ENCODE measurements around the gene PCDHA8. TPM values are rescaled to one million over a fixed set of nuclear protein-coding genes. Genes with fewer than 3 reads are reported as not detected.
"Not testable (repeated sequence)": the region's sequence is repeated elsewhere in the genome, so short reads cannot be mapped to it uniquely, and the experiment has no call there.

The PCDHA8 gene
- total and polyA plus RNA-seq, 10 donors, result 0.11 to 0.52 (median 0.25) TPM; not detected in 5

GRCh38 chr5:140870221-140871201 is 29.5 kb downstream of the PCDHA8 start:
- Histone ChIP-seq H3K4me3 (no peak overlapping the region), H3K36me3 (no peaks in the 10 kb centered on the region), H3K4me1 (no peaks in the 10 kb centered on the region), H3K27me3 (replicated peaks in 1 of 7) (peaks cover 0 to 86% (median 12%) of the 10 kb centered on the region in 7 donors), H3K9me3 (peaks cover 0 to 46% (median 29%) of the 10 kb centered on the region in 8 donors), H3K27ac (no peak overlapping the region)
- DNase-seq, result no peak
- TF ChIP-seq POLR2A (IDR thresholded peaks at IDR 0.05), result no peak
- no peak for TF ChIP-seq CTCF (IDR thresholded peaks at IDR 0.05 in 8 of 11, conservative IDR thresholded peaks at IDR 0.05 in 3 of 11)
- no peak for TF ChIP-seq POLR2AphosphoS5 (IDR thresholded peaks at IDR 0.05)
- 49 to 63% (median 55%) methylated on average over 75 to 114 of the region's 114 CpGs for WGBS, 5 donors
- intact Hi-C loops (cut with DNase I; ENCODE audit: low total_unique reads), result no loop called here

- peaks cover 0 to 65% (median 36%) of the 10 kb centered on the region in 8 donors for H3K9me3 ChIP-seq
- H3K4me3 ChIP-seq, result peak within 1 kb of the TSS in 2 of 8 donors; percentile 3 to 27
- intact Hi-C loops (cut with DNase I; ENCODE audit: low total_unique reads), result no loop called here
- H3K4me1 ChIP-seq, result no peaks in the 10 kb centered on the region
- 20 to 32% (median 22%) methylated on average over 36 to 47 of the region's 47 CpGs for WGBS, 5 donors
- H3K27me3 ChIP-seq (replicated peaks in 1 of 7), result peaks cover 0 to 92% (median 20%) of the 10 kb centered on the region in 7 donors
- H3K27ac ChIP-seq, result no peak within 1 kb of the TSS
- DNase-seq, result no peak
- TF ChIP-seq POLR2AphosphoS5 (IDR thresholded peaks at IDR 0.05), result no peak
- no peak for TF ChIP-seq POLR2A (IDR thresholded peaks at IDR 0.05)
- TF ChIP-seq CTCF (IDR thresholded peaks at IDR 0.05 in 8 of 11, conservative IDR thresholded peaks at IDR 0.05 in 3 of 11), result no peak
- H3K36me3 ChIP-seq, result no peaks in the 10 kb centered on the region
Observed at GRCh38 chr5:140875085-140876065, 34.4 kb downstream of the PCDHA8 start, which contains the start of gene PCDHA12. Gene PCDHA12, plus strand, starts transcription at chr5:140875308. Its CDS starts 165 bp downstream, at chr5:140875473.

GRCh38 chr5:140876541-140877261 is 35.7 kb downstream of the PCDHA8 start:
- H3K4me3 ChIP-seq; H3K27ac ChIP-seq; intact Hi-C loops (cut with DNase I; ENCODE audit: low total_unique reads); H3K4me1 ChIP-seq; DNase-seq; H3K36me3 ChIP-seq: not testable (repeated sequence)
- 43 to 62% (median 49%) methylated on average over 76 to 80 of the region's 80 CpGs for WGBS, 5 donors
- peaks cover 0 to 91% (median 12%) of the 10 kb centered on the region in 7 donors for H3K27me3 ChIP-seq (replicated peaks in 1 of 7)
- peaks cover 0 to 64% (median 25%) of the 10 kb centered on the region in 8 donors for H3K9me3 ChIP-seq

GRCh38 chr5:140877262-140877581 is 36.2 kb downstream of the PCDHA8 start:
- intact Hi-C loops (cut with DNase I; ENCODE audit: low total_unique reads), result no loop called here
- peak; percentile 70 for DNase-seq
- Histone ChIP-seq H3K27ac (no peak overlapping the region), H3K9me3 (peaks cover 0 to 64% (median 26%) of the 10 kb centered on the region in 8 donors), H3K27me3 (replicated peaks in 1 of 7) (peaks cover 0 to 91% (median 12%) of the 10 kb centered on the region in 7 donors), H3K36me3 (no peaks in the 10 kb centered on the region), H3K4me1 (no peaks in the 10 kb centered on the region), H3K4me3 (no peak overlapping the region)
- no peak for TF ChIP-seq POLR2A (IDR thresholded peaks at IDR 0.05)
- no peak for TF ChIP-seq POLR2AphosphoS5 (IDR thresholded peaks at IDR 0.05)
- no peak for TF ChIP-seq CTCF (IDR thresholded peaks at IDR 0.05 in 8 of 11, conservative IDR thresholded peaks at IDR 0.05 in 3 of 11)
- WGBS, 5 donors, result 50 to 61% (median 50%) methylated on average over 31 to 37 of the region's 37 CpGs

All from spleen (tissue), 11 donors.